Mesenchymal stem cell (in vitro differentiated cells and primary cell): ENCODE data around the gene RNASE8.

Experiments
- DNase-seq: peaks from one replicate; pipeline ENCODE4 v3.0.0-alpha.2; 2013
- H2AFZ ChIP-seq: one replicate; pipeline ENCODE4 v1.6.1; 2013; ENCODE audit warnings: low read depth, mild to moderate bottlenecking, control low read depth, inconsistent platforms, low read length, moderate library complexity
- H2AK5ac ChIP-seq: 2 replicates; pipeline ENCODE4 v1.6.1; 2013; ENCODE audit warnings: low read length, moderate library complexity, mild to moderate bottlenecking, inconsistent platforms; ENCODE audit not compliant: severe bottlenecking
- H2BK120ac ChIP-seq: one replicate; pipeline ENCODE4 v1.6.1; 2013; ENCODE audit warnings: low read depth, mild to moderate bottlenecking, inconsistent platforms, low read length, moderate library complexity
- H2BK12ac ChIP-seq, 2 experiments: one replicate each; pipeline ENCODE4 v1.6.1; 2013; ENCODE audit warnings: inconsistent platforms in 2 of 2, low read length in 2 of 2, mild to moderate bottlenecking in 2 of 2, moderate library complexity in 2 of 2, control low read depth in 1 of 2
- H2BK15ac ChIP-seq: one replicate; pipeline ENCODE4 v1.6.1; 2013; ENCODE audit warnings: mild to moderate bottlenecking, low read depth, inconsistent platforms; ENCODE audit not compliant: poor library complexity, severe bottlenecking
- H2BK5ac ChIP-seq: 2 replicates; pipeline ENCODE4 v1.6.1; 2013; ENCODE audit warnings: low read depth, mild to moderate bottlenecking, low read length, control low read depth, inconsistent platforms; ENCODE audit not compliant: poor library complexity, severe bottlenecking
- H3K14ac ChIP-seq, 2 experiments: one replicate each; pipeline ENCODE4 v1.6.1; 2013; ENCODE audit warnings: inconsistent platforms in 2 of 2, low read length in 2 of 2, control low read depth in 1 of 2, mild to moderate bottlenecking in 1 of 2, moderate library complexity in 1 of 2
- H3K18ac ChIP-seq, 2 experiments: one replicate each; pipeline ENCODE4 v1.6.1; 2013; ENCODE audit warnings: inconsistent platforms in 2 of 2, low read length in 2 of 2, control low read depth in 1 of 2, low read depth in 1 of 2, mild to moderate bottlenecking in 1 of 2
- H3K23ac ChIP-seq, 2 experiments: one replicate each; pipeline ENCODE4 v1.6.1; 2013; ENCODE audit warnings: inconsistent platforms in 2 of 2, low read length in 2 of 2, mild to moderate bottlenecking in 2 of 2, moderate library complexity in 2 of 2, control low read depth in 1 of 2
- H3K27ac ChIP-seq: 2 replicates; pipeline ENCODE4 v1.5.1; 2013; ENCODE audit warnings: mild to moderate bottlenecking, moderate library complexity, low read length, control low read depth, inconsistent platforms; ENCODE audit not compliant: poor library complexity, severe bottlenecking
- H3K27me3 ChIP-seq, 2 experiments: 2 replicates each; pipeline versions ENCODE4 v1.6.1 to v1.7.0; 2013; ENCODE audit warnings: low read length in 2 of 2, mild to moderate bottlenecking in 2 of 2, moderate library complexity in 2 of 2, control low read depth in 1 of 2, inconsistent platforms in 1 of 2; ENCODE audit not compliant: control insufficient read depth in 1 of 2, insufficient read depth in 1 of 2
- H3K36me3 ChIP-seq, 2 experiments: 2 replicates each; pipeline versions ENCODE4 v1.6.1 to v1.7.0; 2013; ENCODE audit warnings: low read length in 2 of 2, control low read depth in 1 of 2, inconsistent platforms in 1 of 2, low read depth in 1 of 2, mild to moderate bottlenecking in 1 of 2; ENCODE audit not compliant: insufficient read depth in 2 of 2, control insufficient read depth in 1 of 2
- H3K4ac ChIP-seq, 2 experiments: one replicate each; pipeline ENCODE4 v1.6.1; 2013; ENCODE audit warnings: inconsistent platforms in 2 of 2, low read length in 2 of 2, mild to moderate bottlenecking in 2 of 2, moderate library complexity in 2 of 2, control low read depth in 1 of 2, low read depth in 1 of 2
- H3K4me1 ChIP-seq: 2 replicates; pipeline ENCODE4 v1.6.1; 2013; ENCODE audit warnings: low read depth, low read length, control low read depth; ENCODE audit not compliant: control insufficient read depth, insufficient read depth
- H3K4me2 ChIP-seq: 2 replicates; pipeline ENCODE4 v1.6.1; 2013; ENCODE audit warnings: low read length, mild to moderate bottlenecking, inconsistent platforms; ENCODE audit not compliant: poor library complexity, severe bottlenecking
- H3K4me3 ChIP-seq, 2 experiments: 2 replicates each; pipeline versions ENCODE4 v1.5.1 to v1.7.0; 2013; ENCODE audit warnings: low read length in 2 of 2, mild to moderate bottlenecking in 2 of 2, control low read depth in 1 of 2, low read depth in 1 of 2; ENCODE audit not compliant: insufficient read depth in 1 of 2
- H3K79me1 ChIP-seq: replicated peaks from 2 replicates; pipeline ENCODE4 v1.6.1; 2013; ENCODE audit warnings: mild to moderate bottlenecking, control low read depth, low read length, inconsistent platforms; ENCODE audit not compliant: poor library complexity, severe bottlenecking
- H3K9ac ChIP-seq: 2 replicates; pipeline ENCODE4 v1.7.0; 2013; ENCODE audit warnings: mild to moderate bottlenecking, low read length, moderate library complexity
- H3K9me3 ChIP-seq: 2 replicates; pipeline ENCODE4 v1.7.0; 2013; ENCODE audit warnings: mild to moderate bottlenecking, low read length; ENCODE audit not compliant: control insufficient read depth
- H4K8ac ChIP-seq: one replicate; pipeline ENCODE4 v1.6.1; 2013; ENCODE audit warnings: inconsistent platforms, mild to moderate bottlenecking, low read length, moderate library complexity
- H4K91ac ChIP-seq: one replicate; pipeline ENCODE4 v1.6.1; 2013; ENCODE audit warnings: mild to moderate bottlenecking, low read length, inconsistent platforms
- WGBS: methylation state at CpG from one replicate; pipeline ENCODE4 v1.1.7; 2013; ENCODE audit warnings: mixed read lengths; 5-methylcytosine and 5-hydroxymethylcytosine counted together

RNASE8 gene

DNA sequence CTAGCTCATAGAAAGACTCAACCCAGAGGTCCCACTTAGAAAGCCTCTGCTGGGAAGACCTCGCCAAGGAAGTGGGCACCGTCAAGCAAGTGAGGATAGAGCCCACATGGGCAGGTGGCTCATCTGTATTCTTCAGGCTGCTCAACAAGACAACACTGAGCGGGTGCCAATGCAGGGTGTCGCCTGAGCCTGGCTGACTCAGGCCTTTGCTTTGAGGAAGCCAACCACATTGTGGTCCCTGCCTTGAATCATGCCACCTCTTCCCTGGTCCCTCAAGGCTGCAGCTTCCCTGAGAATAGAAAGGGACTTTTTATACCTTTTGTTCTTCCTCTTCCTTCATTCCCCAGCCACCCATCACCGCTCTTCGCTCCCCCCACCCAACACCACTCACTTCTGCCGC lies 20.9 kb upstream of the RNASE8 start:
- Histone ChIP-seq H2BK12ac (no peak overlapping the region), H2BK15ac (no peak overlapping the region), H2AFZ (no peak overlapping the region), H3K4ac (no peak overlapping the region), H3K23ac (no peak overlapping the region), H4K91ac (no peak overlapping the region), H4K8ac (no peak overlapping the region), H3K18ac (no peak overlapping the region), H3K9me3 (no peaks in the 10 kb centered on the region), H2BK5ac (no peak overlapping the region), H3K14ac (no peak overlapping the region), H2AK5ac (no peak overlapping the region), H3K27me3 (peaks cover 24 to 42% of the 10 kb centered on the region in 2 experiments), H3K36me3 (no peaks in the 10 kb centered on the region), H3K27ac (no peak overlapping the region), H3K4me1 (peaks cover 2% of the 10 kb centered on the region), H3K4me2 (no peak overlapping the region), H2BK120ac (no peak overlapping the region), H3K4me3 (no peak overlapping the region), H3K9ac (no peak overlapping the region), H3K79me1 (no peaks in the 10 kb centered on the region)
- WGBS, result 86% methylated on average over 7 of the region's 7 CpGs
- DNase-seq, result no peak

DNA sequence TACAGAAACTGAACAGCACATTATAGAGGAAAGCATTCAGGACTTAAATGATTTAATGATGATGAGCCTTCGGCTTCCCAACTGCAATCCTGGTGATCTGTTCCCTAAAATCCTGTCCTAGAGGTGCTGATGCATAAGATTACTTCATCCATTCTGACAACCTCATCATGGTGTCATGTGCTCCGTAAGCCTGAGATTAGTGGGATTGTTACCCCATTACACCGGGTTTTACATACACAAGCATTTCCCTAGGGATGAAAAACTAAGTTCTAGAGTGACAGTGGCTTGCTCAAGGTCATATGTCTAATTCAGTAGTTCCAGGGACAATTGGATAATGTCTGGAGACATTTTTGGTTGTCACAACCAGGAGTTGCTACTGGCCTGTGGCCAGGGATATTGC lies 20.5 kb upstream of the RNASE8 start:
- no peak overlapping the region for H2BK12ac ChIP-seq
- H3K27ac ChIP-seq, result no peak overlapping the region
- no peak overlapping the region for H3K23ac ChIP-seq
- H2BK15ac ChIP-seq, result no peak overlapping the region
- no peak overlapping the region for H3K18ac ChIP-seq
- 85% methylated on average over 1 of the region's 3 CpGs for WGBS
- no peaks in the 10 kb centered on the region for H3K79me1 ChIP-seq
- H4K8ac ChIP-seq, result no peak overlapping the region
- no peak overlapping the region for H4K91ac ChIP-seq
- H2AK5ac ChIP-seq, result no peak overlapping the region
- no peak overlapping the region for H3K4me3 ChIP-seq
- no peak overlapping the region for H2AFZ ChIP-seq
- H3K14ac ChIP-seq, result no peak overlapping the region
- no peak overlapping the region for H2BK5ac ChIP-seq
- no peak overlapping the region for H3K4ac ChIP-seq
- no peak for DNase-seq
- peaks cover 21 to 38% of the 10 kb centered on the region in 2 experiments for H3K27me3 ChIP-seq
- no peak overlapping the region for H2BK120ac ChIP-seq
- H3K36me3 ChIP-seq, result no peaks in the 10 kb centered on the region
- no peak overlapping the region for H3K9ac ChIP-seq
- H3K9me3 ChIP-seq, result no peaks in the 10 kb centered on the region
- H3K4me1 ChIP-seq, result peaks cover 2% of the 10 kb centered on the region
- no peak overlapping the region for H3K4me2 ChIP-seq

DNA sequence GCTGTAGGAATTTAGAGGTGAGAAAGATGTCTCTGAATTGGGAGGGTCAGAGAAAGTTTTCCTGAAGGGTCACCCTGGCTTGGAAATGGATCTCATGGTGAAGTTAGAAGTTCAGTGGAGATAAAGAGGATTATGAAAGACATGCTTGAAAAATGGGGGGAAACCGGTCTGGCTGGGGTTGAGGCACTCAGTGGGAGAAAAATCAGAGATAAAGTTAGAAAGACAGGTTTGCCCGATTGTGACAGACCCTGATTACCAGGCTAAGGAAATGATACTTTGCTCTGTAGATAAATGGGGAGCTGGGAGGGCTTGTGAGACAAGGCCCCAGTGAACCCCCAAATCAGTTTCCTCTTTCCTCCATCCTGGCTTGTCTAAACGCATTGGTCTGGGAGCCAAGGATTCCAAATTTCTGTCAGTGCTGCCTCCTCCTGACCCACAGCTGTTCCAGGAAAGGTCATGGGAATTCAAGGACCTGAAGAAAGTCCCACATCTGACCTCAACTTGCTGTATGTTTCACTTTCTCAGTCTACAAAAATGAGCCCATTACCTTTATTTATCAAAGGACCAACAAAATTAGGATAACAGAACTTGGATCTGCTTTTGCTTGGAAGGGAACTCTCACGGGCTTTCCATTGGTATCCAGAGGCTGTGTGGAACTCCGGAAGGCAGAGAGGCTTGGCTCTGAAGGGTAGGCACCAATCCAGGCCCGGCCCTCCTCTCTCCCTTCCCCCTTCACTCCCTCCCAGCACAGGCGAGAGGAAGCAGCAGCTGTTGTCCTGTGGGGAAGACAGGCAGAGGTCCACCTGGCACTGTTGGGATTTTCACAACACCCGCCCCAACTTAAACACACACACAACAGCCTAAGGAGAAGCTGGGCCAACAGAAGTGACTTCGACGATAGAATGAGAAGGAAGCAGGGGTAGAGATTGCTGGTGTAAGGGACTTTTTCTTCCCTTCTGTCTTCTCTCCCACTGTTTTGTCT lies 18.9 kb upstream of the RNASE8 start:
- no peak overlapping the region for H3K4me3 ChIP-seq
- no peaks in the 10 kb centered on the region for H3K9me3 ChIP-seq
- peak overlapping the region in 1 of 2 experiments; percentile 23 for H2BK12ac ChIP-seq
- no peak overlapping the region for H4K91ac ChIP-seq
- no peak overlapping the region for H3K27ac ChIP-seq
- H4K8ac ChIP-seq, result no peak overlapping the region
- 65% methylated on average over 7 of the region's 10 CpGs for WGBS
- no peak overlapping the region for H3K14ac ChIP-seq
- H3K23ac ChIP-seq, result no peak overlapping the region
- H2BK5ac ChIP-seq, result no peak overlapping the region
- H2BK15ac ChIP-seq, result no peak overlapping the region
- no peak overlapping the region for H2BK120ac ChIP-seq
- H3K36me3 ChIP-seq, result no peaks in the 10 kb centered on the region
- peak overlapping the region; percentile 43 for H3K9ac ChIP-seq
- H2AK5ac ChIP-seq, result no peak overlapping the region
- H3K18ac ChIP-seq, result no peak overlapping the region
- no peaks in the 10 kb centered on the region for H3K79me1 ChIP-seq
- peak overlapping the region in 1 of 2 experiments; percentile 20 for H3K4ac ChIP-seq
- H2AFZ ChIP-seq, result peak overlapping the region; percentile 47
- peak; percentile 42 for DNase-seq
- peaks cover 7% of the 10 kb centered on the region for H3K4me1 ChIP-seq
- H3K27me3 ChIP-seq, result peaks cover 16 to 22% of the 10 kb centered on the region in 2 experiments
- H3K4me2 ChIP-seq, result no peak overlapping the region

- Histone ChIP-seq H3K27ac (no peak overlapping the region), H3K4me1 (peaks cover 7% of the 10 kb centered on the region), H3K18ac (no peak overlapping the region), H3K27me3 (peaks cover 5 to 20% of the 10 kb centered on the region in 2 experiments), H3K36me3 (no peaks in the 10 kb centered on the region), H2AFZ (peak overlapping the region; percentile 56), H4K91ac (no peak overlapping the region), H2BK5ac (no peak overlapping the region), H3K79me1 (no peaks in the 10 kb centered on the region), H2BK120ac (no peak overlapping the region), H3K14ac (no peak overlapping the region), H2BK12ac (peak overlapping the region in 1 of 2 experiments; percentile 33), H3K23ac (no peak overlapping the region), H4K8ac (no peak overlapping the region), H3K4me3 (no peak overlapping the region), H3K4me2 (no peak overlapping the region), H3K4ac (no peak overlapping the region), H2BK15ac (no peak overlapping the region), H3K9ac (peak overlapping the region; percentile 43), H2AK5ac (no peak overlapping the region), H3K9me3 (no peaks in the 10 kb centered on the region)
- 67% methylated on average over 7 of the region's 8 CpGs for WGBS
- peak; percentile 76 for DNase-seq
Measured at GRCh38 chr14:21039585-21040369, 17.8 kb upstream of the RNASE8 start.
